GM21390 (cell line): ENCODE data around the gene MICALL2.
"Not testable (repeated sequence)": the region's sequence is repeated elsewhere in the genome, so short reads cannot be mapped to it uniquely, and the experiment has no call there.

Experiments used
- ATAC-seq: cut with Tn5 transposase; IDR thresholded peaks from one replicate; pipeline ENCODE4 v1.9.1; 2021; ENCODE audit not compliant: unreplicated experiment

Gene MICALL2

GRCh38 chr7:1449501-1449900 is 9.8 kb downstream of the MICALL2 start:
- ATAC-seq = no peak

DNA sequence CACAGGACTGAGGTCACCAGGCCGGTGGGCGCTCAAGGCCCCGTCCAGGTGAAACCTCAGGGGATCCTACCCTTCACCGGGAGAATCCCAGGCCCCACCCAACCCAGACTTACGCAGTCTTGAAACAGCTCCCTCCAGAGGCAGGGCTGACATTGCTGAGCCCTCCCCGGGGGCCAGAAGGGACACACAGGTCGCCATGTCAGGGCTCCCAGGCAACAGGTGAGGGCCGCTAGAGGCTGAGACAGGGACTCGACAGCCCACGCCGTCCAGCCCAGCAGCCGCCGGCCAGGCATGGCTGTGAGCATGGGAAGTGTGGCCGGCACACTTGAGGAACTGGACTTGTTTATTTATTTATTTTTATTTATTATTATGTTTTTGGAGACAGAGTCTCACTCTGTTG is 10.3 kb downstream of the MICALL2 start:
- ATAC-seq = no peak

DNA sequence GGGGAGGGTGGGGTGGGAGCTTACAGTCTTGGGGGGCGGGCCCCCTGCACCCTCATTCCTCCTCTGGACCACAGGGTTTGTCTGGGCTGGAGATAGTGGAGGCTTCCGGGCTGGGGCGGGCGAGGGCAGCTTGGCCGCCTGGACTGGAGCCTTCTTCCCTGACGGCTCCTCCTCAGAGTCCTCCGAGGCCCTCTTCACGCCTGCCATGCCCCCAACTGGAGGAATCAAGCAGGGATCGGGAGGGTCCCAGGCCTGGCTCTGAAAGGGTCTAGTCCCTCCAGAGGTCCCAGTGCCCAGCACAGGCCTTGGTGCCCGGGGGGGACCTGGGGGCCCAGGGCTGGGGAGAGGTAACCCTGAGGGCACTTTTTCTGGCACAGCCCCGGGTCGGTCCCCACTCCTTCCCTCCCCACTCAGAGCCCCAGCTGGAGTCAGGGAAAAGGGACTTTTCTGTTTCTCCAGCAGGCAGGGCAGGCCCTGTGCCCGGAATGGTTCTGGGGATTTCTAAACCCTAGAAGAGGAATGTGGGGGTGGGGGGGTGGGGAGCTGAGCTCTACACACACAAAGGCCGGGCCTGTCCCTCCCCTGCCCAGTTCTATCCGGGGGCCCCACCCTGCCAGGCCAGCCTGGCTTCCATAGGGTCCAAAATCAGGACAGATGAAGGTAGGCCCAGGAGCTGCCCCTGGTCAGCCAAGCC is 11.6 kb downstream of the MICALL2 start:
- ATAC-seq = no peak

- no peak for ATAC-seq
Observed at GRCh38 chr7:1447112-1447511, 12.2 kb downstream of the MICALL2 start.

- ATAC-seq = no peak
Observed at GRCh38 chr7:1446620-1447032, 12.6 kb downstream of the MICALL2 start.

GRCh38 chr7:1446026-1446425 is 13.2 kb downstream of the MICALL2 start:
- not testable (repeated sequence) for ATAC-seq

DNA sequence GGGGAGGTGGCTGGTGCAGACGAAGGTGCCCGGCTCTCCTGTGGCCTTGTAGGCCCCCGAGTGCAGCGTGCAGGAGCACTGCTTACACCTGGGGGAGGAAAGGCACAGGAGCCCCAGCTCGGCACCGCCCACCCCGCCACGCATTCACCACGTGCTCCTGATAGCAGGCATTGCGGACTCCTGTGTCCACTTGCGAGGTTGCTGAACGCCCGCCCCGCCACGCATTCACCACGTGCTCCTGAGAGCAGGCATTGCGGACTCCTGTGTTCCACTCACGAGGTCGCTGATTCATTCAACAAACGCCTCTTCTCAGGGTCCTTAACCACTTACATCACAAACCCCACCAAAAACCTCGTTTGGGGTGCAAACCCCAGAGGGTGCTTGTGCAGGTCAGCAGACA is 13.9 kb downstream of the MICALL2 start:
- ATAC-seq = no peak

DNA sequence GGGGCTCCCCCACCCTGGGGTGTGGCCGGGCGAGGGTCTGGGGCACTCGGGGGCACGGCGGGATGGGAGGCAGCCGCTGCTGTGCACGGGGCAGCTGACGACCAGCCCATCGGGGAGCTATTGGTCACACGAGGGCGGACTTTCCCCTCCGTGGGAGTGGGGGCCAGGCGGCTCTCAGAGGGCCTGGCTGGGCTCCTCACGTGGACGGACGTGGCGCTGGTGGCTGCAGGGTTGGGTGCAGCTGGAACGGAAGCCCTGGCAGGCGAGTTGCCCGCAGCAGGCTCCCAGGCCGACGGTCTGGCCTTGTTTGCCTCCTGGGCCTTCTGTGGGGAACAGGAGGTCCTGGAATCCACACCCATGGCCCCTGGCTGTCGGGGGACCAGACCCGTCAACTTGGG is 14.3 kb downstream of the MICALL2 start:
- no peak for ATAC-seq

DNA sequence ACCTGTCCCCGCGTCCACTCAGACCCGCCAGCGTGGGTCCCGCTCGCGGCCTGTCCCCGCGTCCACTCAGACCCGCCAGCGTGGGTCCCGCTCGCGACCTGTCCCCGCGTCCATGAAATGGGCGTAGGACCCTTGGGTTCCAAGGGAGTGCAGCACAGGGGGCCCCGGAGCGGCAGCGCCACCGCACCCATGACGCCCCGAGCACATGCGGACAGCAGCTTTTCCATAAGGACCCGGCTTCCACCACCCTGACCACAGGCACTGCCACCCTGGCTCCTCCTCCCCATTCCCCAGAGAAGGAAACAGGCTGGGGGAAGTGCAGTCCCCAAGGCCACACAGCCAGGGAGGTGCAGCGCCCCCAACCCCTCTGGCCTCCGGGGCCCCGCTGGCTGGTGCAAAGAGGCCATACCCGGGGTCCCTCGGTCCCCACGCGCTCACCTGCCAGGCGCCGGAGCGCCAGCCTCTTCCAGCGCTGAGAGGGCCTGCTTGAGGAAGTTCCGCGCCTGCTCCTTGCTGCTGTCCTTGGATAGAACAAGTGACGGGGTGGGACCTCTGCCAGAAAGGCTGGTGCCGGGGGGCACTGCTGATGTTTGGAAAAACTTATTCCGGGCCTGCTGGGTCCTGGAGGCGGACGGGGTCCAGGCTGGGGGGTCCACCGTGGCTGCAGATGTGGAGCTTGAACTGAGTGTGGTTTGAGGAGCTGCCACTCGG is 14.9 kb downstream of the MICALL2 start:
- no peak for ATAC-seq

- not testable (repeated sequence) for ATAC-seq
Observed at GRCh38 chr7:1443587-1444200, 15.6 kb downstream of the MICALL2 start.

GRCh38 chr7:1442355-1443124 is 16.7 kb downstream of the MICALL2 start:
- ATAC-seq = no peak

DNA sequence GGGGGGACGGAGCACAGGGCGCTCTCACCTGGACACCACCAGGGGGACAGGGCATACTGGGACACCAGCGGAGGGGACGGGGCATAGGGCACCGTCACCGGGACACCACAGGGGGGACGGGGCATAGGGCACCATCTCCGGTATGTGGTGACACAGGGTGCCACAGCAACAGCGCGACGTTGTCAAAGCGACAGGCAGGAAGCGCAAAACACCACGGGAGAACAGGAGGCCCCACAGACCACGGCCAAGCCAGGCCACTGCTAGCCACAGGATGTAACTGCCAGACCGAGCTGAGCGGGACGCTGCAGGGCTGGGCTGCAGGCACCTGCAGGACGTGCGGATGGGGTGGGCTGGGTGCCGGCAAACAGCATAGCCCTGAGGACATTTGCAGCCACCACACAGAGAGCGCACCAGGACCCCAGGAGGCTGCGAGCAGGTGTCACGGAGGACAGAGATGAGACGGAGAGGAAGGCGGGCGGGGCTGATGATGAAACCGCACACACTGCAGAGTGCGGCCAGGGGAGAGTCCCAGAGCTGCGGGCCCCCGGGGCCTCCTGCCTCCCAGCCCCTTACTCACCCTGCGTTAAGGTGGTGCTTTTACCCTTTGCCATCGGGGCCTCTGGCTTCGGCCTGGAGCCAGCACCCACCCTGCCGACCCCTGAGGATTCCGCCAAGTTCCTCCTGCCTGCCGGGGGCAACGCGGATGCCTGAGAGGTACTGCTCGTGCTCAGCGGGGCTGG is 17.5 kb downstream of the MICALL2 start:
- no peak for ATAC-seq

- ATAC-seq = no peak
Observed at GRCh38 chr7:1440620-1441019, 18.6 kb downstream of the MICALL2 start.

- ATAC-seq = no peak
Observed at GRCh38 chr7:1439373-1440363, 19.6 kb downstream of the MICALL2 start.

GRCh38 chr7:1438821-1439220 is 20.4 kb downstream of the MICALL2 start:
- no peak for ATAC-seq

DNA sequence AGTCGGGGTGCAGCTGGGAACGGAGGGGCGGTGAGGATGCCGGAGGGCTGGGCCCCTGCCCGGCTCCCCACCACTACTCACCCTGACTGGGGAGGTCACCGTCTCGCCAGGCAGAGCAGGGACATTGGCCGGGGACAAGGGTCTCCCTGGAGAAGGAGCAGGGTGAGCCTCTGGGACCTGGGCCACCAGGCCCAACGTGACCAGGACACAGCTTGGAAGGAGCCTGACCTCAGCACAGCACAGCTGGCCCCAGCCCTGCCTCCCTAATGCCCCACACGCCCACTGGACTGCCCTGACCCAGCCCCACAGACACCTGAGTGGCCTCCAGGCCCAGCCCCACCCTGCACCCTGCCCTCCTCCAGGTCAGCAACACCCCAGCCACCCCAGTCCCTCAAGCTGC is 21.1 kb downstream of the MICALL2 start:
- no peak for ATAC-seq

GRCh38 chr7:1437155-1437880 is 22.0 kb downstream of the MICALL2 start:
- no peak for ATAC-seq

- no peak for ATAC-seq
Observed at GRCh38 chr7:1436608-1437007, 22.7 kb downstream of the MICALL2 start.
